HepG2 (cell line): ENCODE results near the gene SLC2A4. TPM values are rescaled to one million over a fixed set of nuclear protein-coding genes. Genes with fewer than 3 reads are reported as not detected.
A peak's percentile ranks its signal among the peaks of the same experiment; 100 is the strongest.

Source experiments
- ATF1 ChIP-seq: IDR thresholded peaks from 2 replicates; pipeline ENCODE4 v1.6.1; 2016; ENCODE audit warnings: mild to moderate bottlenecking, control low read depth
- DMAP1 ChIP-seq: IDR thresholded peaks from 2 replicates; pipeline ENCODE4 v1.6.1; 2016
- FLYWCH1 ChIP-seq: sonication (generic); formaldehyde crosslinking; IDR thresholded peaks from 2 replicates; pipeline ENCODE4 v1.8.1; 2023; ENCODE audit warnings: mild to moderate bottlenecking, missing genetic modification reagents
- GPN1 ChIP-seq: sonication (generic); formaldehyde crosslinking; IDR thresholded peaks from 2 replicates; pipeline ENCODE4 v1.5.1; 2020; ENCODE audit warnings: missing genetic modification reagents, borderline replicate concordance
- PHB2 ChIP-seq: fragments of 450-650 bp; IDR thresholded peaks from 2 replicates; pipeline ENCODE4 v1.6.1; 2018; ENCODE audit not compliant: partially characterized antibody
- RELA ChIP-seq: sonication (generic); formaldehyde crosslinking; IDR thresholded peaks from 2 replicates; pipeline ENCODE4 v1.4.0; 2020; ENCODE audit warnings: missing genetic modification reagents
- SALL2 ChIP-seq: sonication (generic); formaldehyde crosslinking; IDR thresholded peaks from 2 replicates; pipeline ENCODE4 v1.8.1; 2023; ENCODE audit warnings: mild to moderate bottlenecking, missing genetic modification reagents, inconsistent platforms
- SIN3A ChIP-seq: IDR thresholded peaks from 2 replicates; pipeline ENCODE4 v1.6.1; 2011; ENCODE audit warnings: low read depth, mild to moderate bottlenecking, control low read depth, low read length, borderline replicate concordance
- TARDBP ChIP-seq: sonication (generic); formaldehyde crosslinking; IDR thresholded peaks from 2 replicates; pipeline ENCODE4 v1.8.0; 2022; ENCODE audit warnings: mild to moderate bottlenecking, missing genetic modification reagents
- TFDP2 ChIP-seq: sonication (generic); formaldehyde crosslinking; IDR thresholded peaks from 2 replicates; pipeline ENCODE4 v1.4.0; 2020; ENCODE audit warnings: missing genetic modification reagents
- UBTF ChIP-seq: sonication (generic); formaldehyde crosslinking; IDR thresholded peaks from 2 replicates; pipeline ENCODE4 v1.4.0; 2020; ENCODE audit warnings: mild to moderate bottlenecking, missing genetic modification reagents
- ZKSCAN5 ChIP-seq: sonication (generic); formaldehyde crosslinking; IDR thresholded peaks from 2 replicates; pipeline ENCODE4 v1.5.1; 2020; ENCODE audit warnings: mild to moderate bottlenecking, missing genetic modification reagents
- ZNF30 ChIP-seq: sonication (generic); formaldehyde crosslinking; IDR thresholded peaks from 2 replicates; pipeline ENCODE4 v1.5.0; 2020; ENCODE audit warnings: mild to moderate bottlenecking, missing genetic modification reagents
- ZNF557 ChIP-seq: sonication (generic); formaldehyde crosslinking; IDR thresholded peaks from 2 replicates; pipeline ENCODE4 v1.4.0; 2020; ENCODE audit warnings: missing genetic modification reagents
- ZNF569 ChIP-seq: sonication (generic); formaldehyde crosslinking; IDR thresholded peaks from 2 replicates; pipeline ENCODE4 v1.5.0; 2020; ENCODE audit warnings: mild to moderate bottlenecking, missing genetic modification reagents, moderate library complexity, borderline replicate concordance
- ZNF674 ChIP-seq: sonication (generic); formaldehyde crosslinking; IDR thresholded peaks from 2 replicates; pipeline ENCODE4 v1.5.0; 2020; ENCODE audit warnings: low read depth, mild to moderate bottlenecking, missing genetic modification reagents
- ZNF75D ChIP-seq: sonication (generic); formaldehyde crosslinking; IDR thresholded peaks from 2 replicates; pipeline ENCODE4 v1.8.1; 2023; ENCODE audit warnings: missing genetic modification reagents, mild to moderate bottlenecking, borderline replicate concordance
- polyA plus RNA-seq, 8 experiments: library from polyadenylated mRNA; depleted of rRNA in 3 of 8; stranded (reverse) in 7 of 8; unstranded in 1 of 8; fragments of >200 nt; fragmentation: Illumina TruSeq in 4 of 8; extraction: Trizol in 4 of 8; gene quantifications; 2 replicates each; pipeline versions ENCODE4 v1.2.1 to v1.2.3, GENCODE V29; 2011 to 2016; ENCODE audit warnings: low read depth in 4 of 8, missing spikeins in 1 of 8, mixed read lengths in 1 of 8; ENCODE audit not compliant: insufficient read depth in 1 of 8
- total RNA-seq, 5 experiments: library from RNA; depleted of rRNA; stranded (reverse); fragments of >200 nt; fragmentation: Illumina TruSeq; extraction: Trizol; gene quantifications; 2 replicates each; pipeline ENCODE4 v1.2.3, GENCODE V29; 2016; ENCODE audit warnings: low read depth in 1 of 5
- TF ChIP-seq, protein P1 (sequence below): sonication (generic); formaldehyde crosslinking; IDR thresholded peaks from 2 replicates; pipeline ENCODE4 v1.8.0; 2022; ENCODE audit warnings: missing genetic modification reagents, mild to moderate bottlenecking, moderate library complexity, borderline replicate concordance

The SLC2A4 gene
- total and polyA plus RNA-seq, 2 of the 13 experiments (the other 11 are each of a cell fraction or from before 2014, with no cell fraction given), result 4.9 to 5.8 TPM

DNA sequence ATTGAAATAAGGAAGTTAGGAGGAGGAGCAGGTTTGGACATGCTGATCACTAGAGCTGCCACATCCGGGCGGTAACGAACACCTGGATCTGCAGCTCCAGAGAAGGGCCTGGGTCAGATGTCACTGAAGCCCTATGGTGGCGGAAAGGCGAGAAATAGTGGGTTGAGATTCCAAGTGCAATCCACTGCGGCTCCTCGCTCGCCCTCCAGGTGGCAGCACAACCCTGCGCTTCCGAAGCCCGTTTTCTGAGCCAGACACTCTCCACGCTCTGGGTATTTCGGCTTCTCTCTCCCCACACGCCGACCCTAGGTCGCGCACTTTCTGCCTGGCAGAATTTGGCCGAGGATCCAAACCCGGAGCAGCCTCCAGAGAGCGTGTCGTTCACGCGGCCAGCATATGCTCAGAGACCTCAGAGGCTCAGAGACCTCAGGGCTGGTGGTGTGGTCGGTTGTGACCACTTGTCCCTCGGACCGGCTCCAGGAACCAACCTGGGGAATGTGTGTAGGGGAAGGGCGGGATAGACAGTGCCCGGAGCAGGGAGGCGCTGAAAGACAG, 922 bp upstream of the SLC2A4 start (continued):
- TF ChIP-seq, protein P1, sequence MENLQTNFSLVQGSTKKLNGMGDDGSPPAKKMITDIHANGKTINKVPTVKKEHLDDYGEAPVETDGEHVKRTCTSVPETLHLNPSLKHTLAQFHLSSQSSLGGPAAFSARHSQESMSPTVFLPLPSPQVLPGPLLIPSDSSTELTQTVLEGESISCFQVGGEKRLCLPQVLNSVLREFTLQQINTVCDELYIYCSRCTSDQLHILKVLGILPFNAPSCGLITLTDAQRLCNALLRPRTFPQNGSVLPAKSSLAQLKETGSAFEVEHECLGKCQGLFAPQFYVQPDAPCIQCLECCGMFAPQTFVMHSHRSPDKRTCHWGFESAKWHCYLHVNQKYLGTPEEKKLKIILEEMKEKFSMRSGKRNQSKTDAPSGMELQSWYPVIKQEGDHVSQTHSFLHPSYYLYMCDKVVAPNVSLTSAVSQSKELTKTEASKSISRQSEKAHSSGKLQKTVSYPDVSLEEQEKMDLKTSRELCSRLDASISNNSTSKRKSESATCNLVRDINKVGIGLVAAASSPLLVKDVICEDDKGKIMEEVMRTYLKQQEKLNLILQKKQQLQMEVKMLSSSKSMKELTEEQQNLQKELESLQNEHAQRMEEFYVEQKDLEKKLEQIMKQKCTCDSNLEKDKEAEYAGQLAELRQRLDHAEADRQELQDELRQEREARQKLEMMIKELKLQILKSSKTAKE, result no peak
- TF ChIP-seq ZNF557 (CRISPR knock-in tag) (no peak), TARDBP (CRISPR knock-in tag) (0 out of 2 replicates have a peak, but pooled peaks have one; percentile 59), SALL2 (peak; percentile 70; the same call in 1 of the 2 replicates), SIN3A (peak; percentile 65; the same call in 1 of the 2 replicates), UBTF (peak; percentile 80), ATF1 (CRISPR knock-in tag) (no peak), ZNF75D (CRISPR knock-in tag) (no peak), RELA (CRISPR knock-in tag) (0 out of 2 replicates have a peak, but pooled peaks have one; percentile 35), DMAP1 (CRISPR knock-in tag) (peak; percentile 63), ZKSCAN5 (CRISPR knock-in tag) (no peak), TFDP2 (CRISPR knock-in tag) (peak; percentile 51; the same call in 1 of the 2 replicates), PHB2 (no peak), FLYWCH1 (CRISPR knock-in tag) (no peak), ZNF30 (CRISPR knock-in tag) (no peak), ZNF674 (CRISPR knock-in tag) (no peak), GPN1 (CRISPR knock-in tag) (no peak), ZNF569 (CRISPR knock-in tag) (no peak)
